ENCODE results near the gene RUNX3.

DNA sequence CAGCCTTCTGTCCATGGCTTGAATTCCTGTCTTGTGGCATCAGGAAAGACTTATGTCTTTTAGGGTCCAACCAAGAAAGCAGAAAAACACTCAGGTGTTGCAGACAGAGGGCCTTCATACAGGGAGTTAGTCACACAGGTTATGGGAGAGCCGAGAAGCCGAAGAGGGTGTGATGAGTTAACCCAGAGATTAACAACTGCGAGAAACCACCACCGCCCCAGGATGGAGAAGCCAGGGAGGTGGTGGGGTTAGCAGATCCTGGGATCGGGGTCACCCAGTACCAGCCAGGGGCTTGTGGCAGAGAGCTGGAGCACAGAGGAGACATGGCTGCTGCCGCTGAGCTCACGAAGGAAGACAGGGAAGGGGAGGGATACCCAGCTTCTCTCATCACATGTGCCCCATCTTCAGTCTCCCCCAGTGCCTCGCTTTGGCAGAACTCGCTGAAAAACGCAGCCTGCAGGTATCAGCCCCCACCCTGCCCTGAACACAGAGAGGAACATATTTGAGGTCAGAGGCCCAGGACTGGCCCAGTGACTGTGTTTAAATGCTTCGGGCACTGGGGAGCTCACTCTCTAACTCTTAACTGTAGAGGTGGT lies 58.7 kb downstream of the RUNX3 start:
- TF ChIP-seq, protein P1, sequence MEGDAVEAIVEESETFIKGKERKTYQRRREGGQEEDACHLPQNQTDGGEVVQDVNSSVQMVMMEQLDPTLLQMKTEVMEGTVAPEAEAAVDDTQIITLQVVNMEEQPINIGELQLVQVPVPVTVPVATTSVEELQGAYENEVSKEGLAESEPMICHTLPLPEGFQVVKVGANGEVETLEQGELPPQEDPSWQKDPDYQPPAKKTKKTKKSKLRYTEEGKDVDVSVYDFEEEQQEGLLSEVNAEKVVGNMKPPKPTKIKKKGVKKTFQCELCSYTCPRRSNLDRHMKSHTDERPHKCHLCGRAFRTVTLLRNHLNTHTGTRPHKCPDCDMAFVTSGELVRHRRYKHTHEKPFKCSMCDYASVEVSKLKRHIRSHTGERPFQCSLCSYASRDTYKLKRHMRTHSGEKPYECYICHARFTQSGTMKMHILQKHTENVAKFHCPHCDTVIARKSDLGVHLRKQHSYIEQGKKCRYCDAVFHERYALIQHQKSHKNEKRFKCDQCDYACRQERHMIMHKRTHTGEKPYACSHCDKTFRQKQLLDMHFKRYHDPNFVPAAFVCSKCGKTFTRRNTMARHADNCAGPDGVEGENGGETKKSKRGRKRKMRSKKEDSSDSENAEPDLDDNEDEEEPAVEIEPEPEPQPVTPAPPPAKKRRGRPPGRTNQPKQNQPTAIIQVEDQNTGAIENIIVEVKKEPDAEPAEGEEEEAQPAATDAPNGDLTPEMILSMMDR (conservative IDR thresholded peaks at IDR 0.05 in 1 of 2, IDR thresholded peaks at IDR 0.05 in 1 of 2; ENCODE audit: extremely low read depth in 1 of 2, insufficient read depth in 1 of 2, low read depth in 1 of 2, low read length in 2 of 2) = no peak
- no peak for TF ChIP-seq EZH2 (IDR thresholded peaks at IDR 0.05; ENCODE audit: borderline replicate concordance, low read length)

All from mammary epithelial cell (primary cell).